GM23248 (cell line): Measurements from ENCODE around the gene RMDN3.

ENCODE experiments used
- EZH2 ChIP-seq: fragments of 200-600 bp; sonication (generic); IDR thresholded peaks from 2 replicates; pipeline ENCODE4 v1.6.1; 2018; ENCODE audit warnings: antibody characterized with exemption, mild to moderate bottlenecking; ENCODE audit not compliant: insufficient read depth, poor library complexity, severe bottlenecking
- EZH2phosphoT487 ChIP-seq: fragments of 200-600 bp; sonication (generic); IDR thresholded peaks from 2 replicates; pipeline ENCODE4 v1.6.1; 2018; ENCODE audit warnings: antibody characterized with exemption, moderate library complexity, mild to moderate bottlenecking, low read depth; ENCODE audit not compliant: insufficient read depth

- TF ChIP-seq EZH2phosphoT487, result no peak
- no peak for TF ChIP-seq EZH2
Measured at GRCh38 chr15:40770147-40770721, 15.2 kb upstream of the RMDN3 start.
